ENCODE data around the gene NTM.

Gene NTM

GRCh38 chr11:132142554-132142953 lies 772.1 kb downstream of the NTM start:
- no peaks in the 10 kb centered on the region for H3K4me1 Mint-ChIP-seq
- no peaks in the 10 kb centered on the region for H3K27me3 Mint-ChIP-seq
- no peak overlapping the region for H3K27ac Mint-ChIP-seq
- H3K36me3 Mint-ChIP-seq = no peaks in the 10 kb centered on the region
- H3K4me3 Mint-ChIP-seq = no peak overlapping the region
- peaks cover 2% of the 10 kb centered on the region for H3K9me3 Mint-ChIP-seq

- H3K27me3 Mint-ChIP-seq = peaks cover 1% of the 10 kb centered on the region
- H3K36me3 Mint-ChIP-seq = no peaks in the 10 kb centered on the region
- H3K4me1 Mint-ChIP-seq = no peaks in the 10 kb centered on the region
- peaks cover 6% of the 10 kb centered on the region for H3K9me3 Mint-ChIP-seq
- no peak overlapping the region for H3K4me3 Mint-ChIP-seq
- H3K27ac Mint-ChIP-seq = no peak overlapping the region
These were observed 777.0 kb downstream of the NTM start for GRCh38 chr11:132147464-132147863.

- H3K4me1 Mint-ChIP-seq = no peaks in the 10 kb centered on the region
- no peak overlapping the region for H3K4me3 Mint-ChIP-seq
- no peak overlapping the region for H3K27ac Mint-ChIP-seq
- no peaks in the 10 kb centered on the region for H3K27me3 Mint-ChIP-seq
- H3K36me3 Mint-ChIP-seq = no peaks in the 10 kb centered on the region
- no peaks in the 10 kb centered on the region for H3K9me3 Mint-ChIP-seq
These were observed 784.4 kb downstream of the NTM start for GRCh38 chr11:132154781-132155180.

- no peak overlapping the region for H3K27ac Mint-ChIP-seq
- H3K4me3 Mint-ChIP-seq = no peak overlapping the region
- no peaks in the 10 kb centered on the region for H3K36me3 Mint-ChIP-seq
- no peaks in the 10 kb centered on the region for H3K4me1 Mint-ChIP-seq
- H3K9me3 Mint-ChIP-seq = no peaks in the 10 kb centered on the region
- no peaks in the 10 kb centered on the region for H3K27me3 Mint-ChIP-seq
These were observed 787.7 kb downstream of the NTM start for GRCh38 chr11:132158091-132158490.

GRCh38 chr11:132158696-132159095 lies 788.3 kb downstream of the NTM start:
- no peaks in the 10 kb centered on the region for H3K9me3 Mint-ChIP-seq
- H3K27ac Mint-ChIP-seq = no peak overlapping the region
- no peak overlapping the region for H3K4me3 Mint-ChIP-seq
- H3K36me3 Mint-ChIP-seq = no peaks in the 10 kb centered on the region
- H3K4me1 Mint-ChIP-seq = no peaks in the 10 kb centered on the region
- H3K27me3 Mint-ChIP-seq = no peaks in the 10 kb centered on the region

GRCh38 chr11:132161403-132162078 lies 791.1 kb downstream of the NTM start:
- H3K4me3 Mint-ChIP-seq = no peak overlapping the region
- H3K4me1 Mint-ChIP-seq = no peaks in the 10 kb centered on the region
- no peaks in the 10 kb centered on the region for H3K9me3 Mint-ChIP-seq
- no peaks in the 10 kb centered on the region for H3K36me3 Mint-ChIP-seq
- H3K27ac Mint-ChIP-seq = no peak overlapping the region
- no peaks in the 10 kb centered on the region for H3K27me3 Mint-ChIP-seq

GRCh38 chr11:132168344-132168981 lies 798.0 kb downstream of the NTM start:
- Mint-ChIP-seq H3K4me3 (no peak overlapping the region), H3K9me3 (peaks cover 10% of the 10 kb centered on the region), H3K27ac (no peak overlapping the region), H3K27me3 (no peaks in the 10 kb centered on the region), H3K36me3 (no peaks in the 10 kb centered on the region), H3K4me1 (no peaks in the 10 kb centered on the region)

- no peaks in the 10 kb centered on the region for H3K36me3 Mint-ChIP-seq
- no peak overlapping the region for H3K27ac Mint-ChIP-seq
- no peak overlapping the region for H3K4me3 Mint-ChIP-seq
- peaks cover 19% of the 10 kb centered on the region for H3K9me3 Mint-ChIP-seq
- H3K27me3 Mint-ChIP-seq = no peaks in the 10 kb centered on the region
- H3K4me1 Mint-ChIP-seq = no peaks in the 10 kb centered on the region
These were observed 800.6 kb downstream of the NTM start for GRCh38 chr11:132171031-132171430.

GRCh38 chr11:132174362-132175255 lies 804.2 kb downstream of the NTM start:
- no peaks in the 10 kb centered on the region for H3K27me3 Mint-ChIP-seq
- peaks cover 22% of the 10 kb centered on the region for H3K9me3 Mint-ChIP-seq
- no peak overlapping the region for H3K4me3 Mint-ChIP-seq
- no peaks in the 10 kb centered on the region for H3K4me1 Mint-ChIP-seq
- H3K36me3 Mint-ChIP-seq = no peaks in the 10 kb centered on the region
- H3K27ac Mint-ChIP-seq = no peak overlapping the region

GRCh38 chr11:132177106-132177505 lies 806.7 kb downstream of the NTM start:
- Mint-ChIP-seq H3K27ac (no peak overlapping the region), H3K4me3 (no peak overlapping the region), H3K4me1 (no peaks in the 10 kb centered on the region), H3K36me3 (no peaks in the 10 kb centered on the region), H3K9me3 (peaks cover 17% of the 10 kb centered on the region), H3K27me3 (no peaks in the 10 kb centered on the region)

GRCh38 chr11:132184079-132184478 lies 813.7 kb downstream of the NTM start:
- peaks cover 4% of the 10 kb centered on the region for H3K9me3 Mint-ChIP-seq
- H3K4me3 Mint-ChIP-seq = no peak overlapping the region
- H3K4me1 Mint-ChIP-seq = no peaks in the 10 kb centered on the region
- H3K27me3 Mint-ChIP-seq = no peaks in the 10 kb centered on the region
- H3K27ac Mint-ChIP-seq = no peak overlapping the region
- no peaks in the 10 kb centered on the region for H3K36me3 Mint-ChIP-seq

GRCh38 chr11:132185726-132186592 lies 815.5 kb downstream of the NTM start:
- peaks cover 6% of the 10 kb centered on the region for H3K9me3 Mint-ChIP-seq
- H3K27ac Mint-ChIP-seq = no peak overlapping the region
- H3K27me3 Mint-ChIP-seq = peaks cover 3% of the 10 kb centered on the region
- H3K36me3 Mint-ChIP-seq = no peaks in the 10 kb centered on the region
- H3K4me1 Mint-ChIP-seq = no peaks in the 10 kb centered on the region
- H3K4me3 Mint-ChIP-seq = no peak overlapping the region

- Mint-ChIP-seq H3K9me3 (peaks cover 6% of the 10 kb centered on the region), H3K4me3 (no peak overlapping the region), H3K4me1 (no peaks in the 10 kb centered on the region), H3K27me3 (peaks cover 3% of the 10 kb centered on the region), H3K27ac (no peak overlapping the region), H3K36me3 (no peaks in the 10 kb centered on the region)
These were observed 816.3 kb downstream of the NTM start for GRCh38 chr11:132186699-132187098.

- H3K4me1 Mint-ChIP-seq = no peaks in the 10 kb centered on the region
- H3K27me3 Mint-ChIP-seq = peaks cover 3% of the 10 kb centered on the region
- H3K9me3 Mint-ChIP-seq = peaks cover 6% of the 10 kb centered on the region
- no peak overlapping the region for H3K4me3 Mint-ChIP-seq
- no peak overlapping the region for H3K27ac Mint-ChIP-seq
- H3K36me3 Mint-ChIP-seq = no peaks in the 10 kb centered on the region
These were observed 817.0 kb downstream of the NTM start for GRCh38 chr11:132187386-132187785.

- H3K9me3 Mint-ChIP-seq = peaks cover 6% of the 10 kb centered on the region
- H3K4me1 Mint-ChIP-seq = no peaks in the 10 kb centered on the region
- peaks cover 3% of the 10 kb centered on the region for H3K27me3 Mint-ChIP-seq
- H3K36me3 Mint-ChIP-seq = no peaks in the 10 kb centered on the region
- no peak overlapping the region for H3K4me3 Mint-ChIP-seq
- no peak overlapping the region for H3K27ac Mint-ChIP-seq
These were observed 817.4 kb downstream of the NTM start for GRCh38 chr11:132187814-132188213.
